GM12878 (cell line): Measurements from ENCODE around the gene CNKSR3. TPM values are rescaled to one million over a fixed set of nuclear protein-coding genes. Genes with fewer than 3 reads are reported as not detected.

Experiments
- ATAC-seq: fragments of 200-7000 bp; cut with Tn5 transposase; 3 replicates; pipeline ENCODE4 v1.9.1; 2020; ENCODE audit warnings: mild to moderate bottlenecking, moderate library complexity
- BruUV-seq: library from RNA; stranded (reverse); fragments of 400-500 nt; replicated peaks from 2 replicates; lab custom pipeline; 2021; lab: Mats Ljungman, UMichigan
- CTCF ChIA-PET: fragments of 300-600 bp; sonication (Branson Sonifier 250); formaldehyde crosslinking; extraction: SDS; loops from one replicate; lab custom pipeline; 2021; ENCODE audit warnings: inconsistent platforms; lab: Yijun Ruan, JAX
- POLR2A ChIA-PET: fragments of 350-600 bp; formaldehyde crosslinking; extraction: SDS; loops from one replicate; lab custom pipeline; 2021; ENCODE audit warnings: inconsistent platforms; lab: Charles Lee
- RAD21 ChIA-PET: fragments of 300-600 bp; sonication (Branson Sonifier 250); formaldehyde crosslinking; loops from one replicate; lab custom pipeline; 2023; ENCODE audit warnings: antibody characterized with exemption; ENCODE audit not compliant: unreplicated experiment; lab: Charles Lee
- SMC1A ChIA-PET: fragments of 300-600 bp; sonication (Branson Sonifier 250); formaldehyde crosslinking; loops from one replicate; lab custom pipeline; 2023; ENCODE audit not compliant: unreplicated experiment, uncharacterized antibody; lab: Charles Lee
- DNase-seq: peaks from one replicate; pipeline ENCODE4 v3.0.0-alpha.2; 2011; ENCODE audit warnings: low read depth, low spot score
- FAIRE-seq: peaks from 3 replicates; lab custom pipeline; 2011; peaks lifted over from hg19 to GRCh38; lab: Jason Lieb, UNC
- H2AFZ ChIP-seq: 2 replicates; pipeline ENCODE4 v1.6.0; 2011; ENCODE audit warnings: low read depth, low read length, control low read depth; ENCODE audit not compliant: control insufficient read depth
- H3K27ac ChIP-seq: 2 replicates; pipeline ENCODE4 v1.5.1; 2011; ENCODE audit warnings: control low read depth; ENCODE audit not compliant: control insufficient read depth, insufficient read depth
- H3K27me3 ChIP-seq, 2 experiments: replicated peaks in 1 of 2; 2 replicates each; pipeline versions ENCODE4 v1.6.0 to v1.6.1; 2011; ENCODE audit warnings: low read length in 1 of 2; ENCODE audit not compliant: control insufficient read depth in 2 of 2, insufficient read depth in 2 of 2
- H3K36me3 ChIP-seq, 2 experiments: 2 replicates each; pipeline ENCODE4 v1.5.1; 2011; ENCODE audit warnings: low read length in 1 of 2; ENCODE audit not compliant: control insufficient read depth in 2 of 2, insufficient read depth in 2 of 2
- H3K4me1 ChIP-seq: 2 replicates; pipeline ENCODE4 v1.6.1; 2011; ENCODE audit warnings: mild to moderate bottlenecking, low read length, moderate library complexity, mixed read lengths; ENCODE audit not compliant: control insufficient read depth, insufficient read depth
- H3K4me2 ChIP-seq: 2 replicates; pipeline ENCODE4 v1.6.0; 2011; ENCODE audit warnings: control low read depth; ENCODE audit not compliant: control insufficient read depth, insufficient read depth
- H3K4me3 ChIP-seq: fragments of 200-600 bp; sonication (generic); 2 replicates; pipeline ENCODE4 v1.5.1; 2016
- H3K79me2 ChIP-seq: 2 replicates; pipeline ENCODE4 v1.6.0; 2011; ENCODE audit warnings: low read length; ENCODE audit not compliant: control insufficient read depth, insufficient read depth
- H3K9ac ChIP-seq: 2 replicates; pipeline ENCODE4 v1.8.0; 2011; ENCODE audit warnings: low read length, control low read depth, mixed read lengths; ENCODE audit not compliant: control insufficient read depth, insufficient read depth
- H3K9me3 ChIP-seq: replicated peaks from 3 replicates; pipeline ENCODE4 v1.5.1; 2011; ENCODE audit warnings: mild to moderate bottlenecking, low read length; ENCODE audit not compliant: control insufficient read depth, insufficient read depth
- H4K20me1 ChIP-seq: 2 replicates; pipeline ENCODE4 v1.6.0; 2011; ENCODE audit not compliant: control insufficient read depth, insufficient read depth
- ATF7 ChIP-seq: fragments of 450-650 bp; IDR thresholded peaks from 2 replicates; pipeline ENCODE4 v1.6.1; 2016; ENCODE audit warnings: low read depth, mild to moderate bottlenecking
- NR2C2 ChIP-seq: IDR thresholded peaks from 2 replicates; pipeline ENCODE4 v1.6.1; 2011; ENCODE audit warnings: borderline replicate concordance, low read depth; ENCODE audit not compliant: control insufficient read depth, insufficient read length
- PKNOX1 ChIP-seq: fragments of 450-650 bp; IDR thresholded peaks from 2 replicates; pipeline ENCODE4 v1.6.1; 2016; ENCODE audit warnings: mild to moderate bottlenecking
- SP1 ChIP-seq: IDR thresholded peaks from one replicate; pipeline ENCODE4 v1.6.1; 2011; ENCODE audit warnings: low read depth, low read length
- WGBS: methylation state at CpG from one replicate; pipeline ENCODE4 v1.1.6; 2016; ENCODE audit warnings: low lambda C conversion rate; ENCODE audit not compliant: insufficient replicate concordance, insufficient coverage; ENCODE audit errors: missing lambda C conversion rate; 5-methylcytosine and 5-hydroxymethylcytosine counted together
- in situ Hi-C: fragments of 300-500 bp; cut with MboI; formaldehyde crosslinking; loops from 9 replicates; pipeline ENCODE4 v1.14.3; 2018; ENCODE audit warnings: mixed read lengths
- intact Hi-C: fragments of 100-400 bp; cut with micrococcal nuclease; formaldehyde crosslinking; loops from one replicate; pipeline ENCODE4 v1.14.2; 2022; ENCODE audit not compliant: unreplicated experiment
- polyA plus RNA-seq, 11 experiments: library from polyadenylated mRNA; depleted of rRNA in 4 of 11; unstranded in 6 of 11; stranded (reverse) in 5 of 11; fragments of >200 nt; fragmentation: Nextera tagmentation in 4 of 11; fragmentation: Illumina TruSeq in 1 of 11; extraction: Ambion mirVana in 4 of 11; extraction: Trizol in 1 of 11; gene quantifications; 1 replicate in 1 of 11; 2 replicates in 10 of 11; pipeline versions ENCODE4 v1.2.1 to v1.2.3, GENCODE V29; 2011 to 2016; ENCODE audit warnings: inconsistent platforms in 2 of 11, missing spikeins in 2 of 11, low read depth in 1 of 11
- total RNA-seq, 4 experiments: library from RNA; depleted of rRNA in 3 of 4; stranded (reverse); fragments of >200 nt in 3 of 4; fragmentation: Illumina TruSeq in 1 of 4; extraction: Trizol in 1 of 4; gene quantifications; 2 replicates each; pipeline versions ENCODE4 v1.2.1 to v1.2.3, GENCODE V29; 2013 to 2021

Gene CNKSR3
- total and polyA plus RNA-seq, 10 of the 15 experiments (the other 5 are each of a cell fraction or from before 2014, with no cell fraction given) = under 0.01 to 0.48 (median 0.12) TPM; not detected in 2

- RAD21 ChIA-PET = no interaction called here
- no TSS peak for BruUV-seq
- Histone ChIP-seq H2AFZ (no peak overlapping the region), H3K4me1 (no peaks in the 10 kb centered on the region), H3K4me2 (no peak overlapping the region)
- WGBS = 2% methylated on average over 3 of the region's 3 CpGs
- POLR2A ChIA-PET = no interaction called here
- CTCF ChIA-PET = no interaction called here
- TF ChIP-seq NR2C2 (no peak), PKNOX1 (peak; percentile 28; the same call in 1 of the 2 replicates), ATF7 (peak; percentile 28; the same call in 1 of the 2 replicates)
- TF ChIP-seq, all 136 proteins: peak for 2
- SMC1A ChIA-PET = no interaction called here
- Histone ChIP-seq H3K27ac (no peak overlapping the region), H3K36me3 (no peaks in the 10 kb centered on the region), H3K9me3 (no peaks in the 10 kb centered on the region), H3K79me2 (no peaks in the 10 kb centered on the region), H3K4me3 (no peak overlapping the region), H3K9ac (no peak overlapping the region), H3K27me3 (peaks cover 0 to 2% of the 10 kb centered on the region in 2 experiments; a peak in 2 of 4 replicates), H4K20me1 (no peaks in the 10 kb centered on the region)
- no peak for ATAC-seq
- intact Hi-C loops (no loop called here), in situ Hi-C loops (no loop called here)
- no peak for FAIRE-seq
- DNase-seq = no peak
These were observed 28.9 kb downstream of the CNKSR3 start for GRCh38 chr6:154481521-154482013.

- no peak overlapping the region for H3K4me3 ChIP-seq
- in situ Hi-C loops = no loop called here
- no peaks in the 10 kb centered on the region for H3K9me3 ChIP-seq
- ATAC-seq (no peak), DNase-seq (no peak), FAIRE-seq (no peak)
- H3K27me3 ChIP-seq = peaks cover 0 to 2% of the 10 kb centered on the region in 2 experiments; a peak in 2 of 4 replicates
- ChIA-PET CTCF (interaction anchor here (1.2 kb wide), 1 partner anchor 30 kb away, joined by 3 read pairs; no protein-coding TSS in a partner anchor), POLR2A (no interaction called here), SMC1A (no interaction called here), RAD21 (no interaction called here)
- no peaks in the 10 kb centered on the region for H3K79me2 ChIP-seq
- no peaks in the 10 kb centered on the region for H3K4me1 ChIP-seq
- H4K20me1 ChIP-seq = no peaks in the 10 kb centered on the region
- intact Hi-C loops = loop anchor here (10.0 kb wide), 1 partner anchor 1345 kb away; the partner anchor contains the start of gene RGS17
- H3K36me3 ChIP-seq = no peaks in the 10 kb centered on the region
- H3K4me2 ChIP-seq = no peak overlapping the region
- no peak overlapping the region for H3K9ac ChIP-seq
- BruUV-seq = no TSS peak
- H3K27ac ChIP-seq = no peak overlapping the region
- H2AFZ ChIP-seq = no peak overlapping the region
- no peak for TF ChIP-seq SP1
- WGBS = 41% methylated on average over 12 of the region's 12 CpGs
These were observed 30.5 kb downstream of the CNKSR3 start for GRCh38 chr6:154479771-154480639.
